HG02852 (cell line): ENCODE results near the gene HSPB6.
"Not testable (repeated sequence)": the region's sequence is repeated elsewhere in the genome, so short reads cannot be mapped to it uniquely, and the experiment has no call there.

ENCODE experiments used
- ATAC-seq: cut with Tn5 transposase; IDR thresholded peaks from one replicate; pipeline ENCODE4 v1.9.1; 2021; ENCODE audit warnings: mild to moderate bottlenecking, moderate library complexity; ENCODE audit not compliant: unreplicated experiment

Gene HSPB6

GRCh38 chr19:35732540-35733179, 24.2 kb downstream of the HSPB6 start:
- ATAC-seq = no peak

GRCh38 chr19:35731779-35732405, 24.9 kb downstream of the HSPB6 start:
- ATAC-seq = no peak

GRCh38 chr19:35731353-35731752, 25.5 kb downstream of the HSPB6 start:
- ATAC-seq = no peak

- no peak for ATAC-seq
Measured at GRCh38 chr19:35730326-35730725, 26.5 kb downstream of the HSPB6 start.

GRCh38 chr19:35729763-35730162, 27.1 kb downstream of the HSPB6 start:
- no peak for ATAC-seq

GRCh38 chr19:35729021-35729420, 27.8 kb downstream of the HSPB6 start:
- no peak for ATAC-seq

- no peak for ATAC-seq
Measured at GRCh38 chr19:35727956-35728706, 28.7 kb downstream of the HSPB6 start.

- no peak for ATAC-seq
Measured at GRCh38 chr19:35727053-35727955, 29.5 kb downstream of the HSPB6 start.

- ATAC-seq = no peak
Measured at GRCh38 chr19:35725216-35725861, 31.5 kb downstream of the HSPB6 start.

- ATAC-seq = no peak
Measured at GRCh38 chr19:35724560-35724959, 32.3 kb downstream of the HSPB6 start.

- ATAC-seq = not testable (repeated sequence)
Measured at GRCh38 chr19:35724132-35724531, 32.7 kb downstream of the HSPB6 start.

GRCh38 chr19:35723671-35724070, 33.2 kb downstream of the HSPB6 start:
- no peak for ATAC-seq

GRCh38 chr19:35722897-35723296, 33.9 kb downstream of the HSPB6 start:
- ATAC-seq = no peak

GRCh38 chr19:35722461-35722860, 34.4 kb downstream of the HSPB6 start:
- ATAC-seq = no peak

- no peak for ATAC-seq
Measured at GRCh38 chr19:35721374-35721773, 35.5 kb downstream of the HSPB6 start.

GRCh38 chr19:35720648-35721047, 36.2 kb downstream of the HSPB6 start:
- ATAC-seq = no peak

- no peak for ATAC-seq
Measured at GRCh38 chr19:35720163-35720524, 36.7 kb downstream of the HSPB6 start.

- ATAC-seq = no peak
Measured at GRCh38 chr19:35719402-35720162, 37.2 kb downstream of the HSPB6 start.

GRCh38 chr19:35718345-35719041, 38.3 kb downstream of the HSPB6 start:
- peak; percentile 2 for ATAC-seq
